CD4-positive, alpha-beta T cell treated with Interleukin-4 for 4 hours (primary cell): ENCODE results near the gene DPP10.
"Not testable (repeated sequence)": the region's sequence is repeated elsewhere in the genome, so short reads cannot be mapped to it uniquely, and the experiment has no call there.

Source experiments
- DNase-seq: peaks from one replicate; pipeline ENCODE4 v3.0.0-alpha.2; 2020

The DPP10 gene

GRCh38 chr2:114442510-114442909 lies at the start of gene DPP10:
DPP10 (plus strand) TSS chr2:114442641.
- DNase-seq = no peak

GRCh38 chr2:114400890-114401289 lies 41.6 kb upstream of the DPP10 start:
- no peak for DNase-seq

GRCh38 chr2:114405247-114406116 lies 37.0 kb upstream of the DPP10 start:
- DNase-seq = no peak

- no peak for DNase-seq
These were observed 36.1 kb upstream of the DPP10 start for GRCh38 chr2:114406347-114406746.

- DNase-seq = not testable (repeated sequence)
These were observed 35.1 kb upstream of the DPP10 start for GRCh38 chr2:114407353-114407752.

- DNase-seq = no peak
These were observed 20.7 kb upstream of the DPP10 start for GRCh38 chr2:114421781-114422180.

GRCh38 chr2:114424699-114425098 lies 17.7 kb upstream of the DPP10 start:
- DNase-seq = no peak

GRCh38 chr2:114426756-114427155 lies 15.7 kb upstream of the DPP10 start:
- no peak for DNase-seq

GRCh38 chr2:114436329-114436728 lies 6.1 kb upstream of the DPP10 start:
- no peak for DNase-seq

- no peak for DNase-seq
These were observed 4.1 kb downstream of the DPP10 start for GRCh38 chr2:114446571-114446970.

- no peak for DNase-seq
These were observed 8.2 kb downstream of the DPP10 start for GRCh38 chr2:114450639-114451038.

GRCh38 chr2:114456566-114456965 lies 14.1 kb downstream of the DPP10 start:
- no peak for DNase-seq

GRCh38 chr2:114457956-114458355 lies 15.5 kb downstream of the DPP10 start:
- DNase-seq = no peak

GRCh38 chr2:114461116-114461515 lies 18.7 kb downstream of the DPP10 start:
- DNase-seq = no peak

GRCh38 chr2:114464961-114465706 lies 22.7 kb downstream of the DPP10 start:
- no peak for DNase-seq

GRCh38 chr2:114468343-114468742 lies 25.9 kb downstream of the DPP10 start:
- no peak for DNase-seq

GRCh38 chr2:114472246-114472645 lies 29.8 kb downstream of the DPP10 start:
- DNase-seq = no peak

GRCh38 chr2:114472726-114473125 lies 30.3 kb downstream of the DPP10 start:
- no peak for DNase-seq

GRCh38 chr2:114488841-114489530 lies 46.5 kb downstream of the DPP10 start:
- no peak for DNase-seq

GRCh38 chr2:114495046-114495445 lies 52.6 kb downstream of the DPP10 start:
- no peak for DNase-seq

GRCh38 chr2:114496959-114497358 lies 54.5 kb downstream of the DPP10 start:
- DNase-seq = no peak

- no peak for DNase-seq
These were observed 56.7 kb downstream of the DPP10 start for GRCh38 chr2:114499101-114499500.

GRCh38 chr2:114507744-114508143 lies 65.3 kb downstream of the DPP10 start:
- DNase-seq = no peak

- DNase-seq = no peak
These were observed 73.4 kb downstream of the DPP10 start for GRCh38 chr2:114515882-114516281.
